SH-SY5Y (cell line): Measurements from ENCODE around the gene DNAH1.

ENCODE experiments used
- GATA2 ChIP-seq: IDR thresholded peaks from 2 replicates; pipeline ENCODE4 v1.6.1; 2011; ENCODE audit warnings: mild to moderate bottlenecking, low read depth, low read length
- GATA3 ChIP-seq: IDR thresholded peaks from 2 replicates; pipeline ENCODE4 v1.6.1; 2011; ENCODE audit warnings: low read depth, mild to moderate bottlenecking, low read length, moderate library complexity

DNA sequence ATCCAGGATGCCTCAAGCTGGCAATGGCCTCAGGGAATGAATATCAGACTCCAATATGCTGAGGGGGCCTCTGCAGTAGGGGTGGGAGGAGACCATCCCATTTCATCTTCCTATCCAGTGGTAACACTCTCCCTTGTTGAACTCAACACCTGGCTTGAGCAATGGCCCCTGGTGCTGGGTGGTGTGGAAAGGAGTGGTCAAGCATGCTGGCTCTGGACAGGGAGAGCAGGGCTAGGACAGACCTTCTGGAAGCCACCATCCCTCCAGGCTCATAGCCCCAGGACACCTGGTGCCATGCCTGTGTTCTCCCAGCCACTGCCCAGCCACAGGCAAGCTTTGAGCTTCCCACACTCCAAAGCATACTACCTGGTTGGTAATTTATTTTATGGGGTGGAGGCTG, 9.6 kb downstream of the DNAH1 start:
- TF ChIP-seq GATA2: no peak
- no peak for TF ChIP-seq GATA3
